ENCODE measurements around the gene LRRC56.

The LRRC56 gene

GRCh38 chr11:579830-580601 is 42.7 kb downstream of the LRRC56 start:
- TF ChIP-seq CTCF (IDR thresholded peaks at IDR 0.05; ENCODE audit: insufficient read depth, low read depth, low read length, missing control alignments) = no peak
- no peak overlapping the region for H3K4me3 ChIP-seq (ENCODE audit: low read depth, low read length)
- DNase-seq (ENCODE audit: low read depth) = no peak

GRCh38 chr11:581342-581741 is 44.0 kb downstream of the LRRC56 start:
- DNase-seq (ENCODE audit: low read depth) = no peak
- H3K4me3 ChIP-seq (ENCODE audit: low read depth, low read length) = no peak overlapping the region
- no peak for TF ChIP-seq CTCF (IDR thresholded peaks at IDR 0.05; ENCODE audit: insufficient read depth, low read depth, low read length, missing control alignments)

- no peak overlapping the region for H3K4me3 ChIP-seq (ENCODE audit: low read depth, low read length)
- TF ChIP-seq CTCF (IDR thresholded peaks at IDR 0.05; ENCODE audit: insufficient read depth, low read depth, low read length, missing control alignments) = no peak
- no peak for DNase-seq (ENCODE audit: low read depth)
Observed at GRCh38 chr11:581752-582151, 44.4 kb downstream of the LRRC56 start.

DNA sequence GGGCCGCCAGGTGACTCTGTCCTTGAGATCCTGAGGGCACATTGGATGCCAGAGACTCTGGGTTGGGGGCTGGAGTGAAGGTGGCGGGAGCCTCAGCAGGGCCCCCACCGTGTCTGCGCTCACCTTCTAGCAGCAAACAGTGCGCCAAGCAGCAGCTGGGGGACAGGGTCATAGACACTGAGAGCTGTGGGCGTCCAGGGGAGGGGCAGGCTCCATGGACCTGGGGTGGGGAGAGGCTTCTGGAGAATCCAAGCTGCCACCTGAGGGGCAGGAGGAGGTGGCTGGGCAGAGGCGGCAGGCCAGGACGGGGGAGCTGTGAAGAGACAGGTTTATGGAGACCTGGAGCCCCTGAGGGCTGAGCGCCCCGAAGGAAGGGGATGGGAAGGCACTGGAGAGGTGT is 47.0 kb downstream of the LRRC56 start:
- no peak overlapping the region for H3K4me3 ChIP-seq (ENCODE audit: low read depth, low read length)
- no peak for TF ChIP-seq CTCF (IDR thresholded peaks at IDR 0.05; ENCODE audit: insufficient read depth, low read depth, low read length, missing control alignments)
- DNase-seq (ENCODE audit: low read depth) = no peak

GRCh38 chr11:586376-587316 is 49.3 kb downstream of the LRRC56 start:
- no peak for TF ChIP-seq CTCF (IDR thresholded peaks at IDR 0.05; ENCODE audit: insufficient read depth, low read depth, low read length, missing control alignments)
- no peak overlapping the region for H3K4me3 ChIP-seq (ENCODE audit: low read depth, low read length)
- no peak for DNase-seq (ENCODE audit: low read depth)

DNA sequence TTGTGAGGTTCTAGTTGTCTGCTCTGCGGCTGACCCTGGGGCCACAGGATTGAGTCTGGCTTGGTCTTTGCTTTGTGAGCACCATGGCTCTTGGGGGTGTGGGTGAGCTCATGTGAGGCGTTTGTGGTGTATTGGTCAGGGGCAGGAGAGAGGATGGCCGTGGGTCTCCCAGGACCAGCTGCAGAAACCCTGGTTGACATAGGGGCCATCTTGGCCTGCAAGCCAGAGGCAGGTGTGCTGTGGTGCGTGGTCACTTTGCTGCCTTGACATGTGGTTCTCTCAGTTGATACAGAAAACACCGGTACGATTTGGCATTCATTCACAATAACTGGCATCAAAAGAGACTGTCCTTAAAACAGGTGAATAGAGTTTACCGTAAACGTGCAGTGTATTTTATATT is 50.2 kb downstream of the LRRC56 start:
- no peak overlapping the region for H3K4me3 ChIP-seq (ENCODE audit: low read depth, low read length)
- no peak for DNase-seq (ENCODE audit: low read depth)
- no peak for TF ChIP-seq CTCF (IDR thresholded peaks at IDR 0.05; ENCODE audit: insufficient read depth, low read depth, low read length, missing control alignments)

All from GM12865 (cell line).